NCI-H2227 (cell line): Measurements from ENCODE around the gene AARS2.
"Not testable (repeated sequence)": the region's sequence is repeated elsewhere in the genome, so short reads cannot be mapped to it uniquely, and the experiment has no call there.

Experiments
- DNase-seq: peaks from one replicate; lab custom pipeline; 2025; ENCODE audit not compliant: unreplicated experiment; lab: John Stamatoyannopoulos, UW

Gene AARS2

DNA sequence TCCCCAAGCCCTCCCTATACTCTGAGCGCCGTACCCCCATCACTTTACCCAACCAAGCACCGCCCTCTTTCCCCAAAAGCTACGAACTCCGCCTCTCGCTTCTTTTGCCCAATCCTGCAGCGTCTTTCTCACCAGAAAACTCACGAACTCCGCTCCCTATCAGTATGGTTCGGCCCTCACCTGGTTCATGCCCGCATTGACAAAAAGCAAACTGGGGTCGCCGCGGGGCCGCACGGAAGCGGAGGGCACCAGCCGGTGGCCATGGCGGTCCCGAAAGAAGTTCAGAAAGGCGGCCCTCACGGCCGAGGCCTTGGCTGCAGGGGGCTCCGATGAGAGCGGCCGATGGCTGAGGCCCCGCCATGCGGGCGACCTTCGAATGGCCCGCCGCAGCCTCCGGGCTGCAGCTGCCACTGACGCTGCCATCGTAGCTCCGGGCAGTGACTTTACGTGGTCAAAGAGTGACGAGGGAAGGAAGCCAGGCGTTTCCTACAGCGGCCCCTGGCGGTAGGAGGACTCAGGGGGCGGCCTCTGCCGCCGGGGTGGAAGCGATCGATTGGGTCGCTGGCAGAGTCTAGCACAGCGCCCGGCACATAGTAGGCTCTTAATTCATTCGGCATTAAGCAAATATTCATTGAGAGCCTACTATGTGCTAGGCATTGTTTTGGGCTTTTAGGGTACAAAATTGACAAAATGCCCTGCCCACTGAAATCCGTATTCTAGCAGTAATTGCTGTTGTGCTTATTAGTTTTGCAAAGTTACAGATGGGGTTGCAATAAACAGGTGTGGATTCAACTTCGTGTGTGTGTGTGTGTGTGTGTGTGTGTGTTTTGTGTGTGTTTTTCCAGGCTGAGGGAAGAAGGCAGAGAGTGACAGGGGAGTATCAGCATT, at the start of gene AARS2:
AARS2 (minus strand) TSS at position 447 of the 888 bp plus-strand sequence; CDS start at position 423, 24 bp downstream.
- peak; percentile 93 for DNase-seq

DNA sequence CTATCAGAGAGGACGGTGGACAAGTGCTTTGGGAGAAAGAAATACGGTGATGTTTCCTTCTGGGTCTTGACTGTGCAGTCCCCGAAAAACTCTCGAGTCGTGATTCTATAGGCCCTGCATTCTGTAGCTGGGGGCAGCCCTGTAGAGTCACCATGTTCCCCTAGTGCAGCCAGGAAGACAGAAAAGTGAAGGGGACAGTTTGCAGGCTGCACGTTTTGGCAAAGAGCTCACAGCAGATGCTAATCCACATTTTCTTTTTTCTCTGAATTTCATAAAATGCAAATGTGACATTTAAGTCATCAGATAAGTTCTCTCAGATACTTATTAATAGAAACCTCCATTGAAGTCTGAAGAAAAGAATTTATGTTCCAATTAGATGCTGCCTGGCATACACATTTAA, 48.8 kb upstream of the AARS2 start:
- DNase-seq = no peak

DNA sequence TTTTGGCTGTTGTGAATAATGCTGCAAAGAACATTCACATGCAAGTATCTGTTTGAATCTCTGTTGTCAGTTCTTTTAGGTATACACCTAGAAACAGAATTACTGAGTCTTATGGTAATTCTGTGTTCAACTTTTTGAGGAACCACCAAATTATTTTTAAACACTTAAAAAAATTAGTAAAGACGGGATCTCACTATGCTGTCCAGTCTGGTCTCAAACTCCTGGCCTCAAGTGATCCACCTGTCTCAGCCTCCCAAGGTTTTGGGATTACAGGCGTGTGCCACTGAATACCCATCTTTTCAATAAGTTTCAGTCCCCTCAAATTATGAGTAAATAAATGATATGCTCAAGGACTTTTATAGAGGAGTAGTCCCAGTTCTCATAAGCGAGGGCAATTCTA, 46.8 kb upstream of the AARS2 start:
- DNase-seq = no peak

- DNase-seq = no peak
Observed at GRCh38 chr6:44356487-44356886, 43.3 kb upstream of the AARS2 start.

GRCh38 chr6:44355640-44356039, 42.5 kb upstream of the AARS2 start:
- no peak for DNase-seq

- no peak for DNase-seq
Observed at GRCh38 chr6:44353336-44353735, 40.2 kb upstream of the AARS2 start.

GRCh38 chr6:44352259-44352658, 39.1 kb upstream of the AARS2 start:
- DNase-seq = no peak

DNA sequence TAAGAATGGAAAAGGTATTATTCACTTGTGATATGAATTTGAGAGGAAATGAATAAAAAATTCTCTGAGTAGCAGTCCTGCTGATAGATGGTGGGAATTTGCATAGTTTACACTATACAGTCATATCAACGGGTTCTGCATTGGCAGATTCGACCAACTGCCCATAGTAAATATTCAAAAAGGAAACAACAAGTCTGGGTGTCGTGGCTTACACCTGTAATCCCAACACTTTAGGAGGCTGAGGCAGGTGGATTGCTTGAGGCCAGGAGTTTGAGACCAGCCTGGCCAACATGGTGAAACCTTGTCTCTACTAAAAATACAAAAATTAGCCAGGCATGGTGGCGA, 37.5 kb upstream of the AARS2 start:
- DNase-seq = not testable (repeated sequence)

GRCh38 chr6:44349904-44350649, 36.9 kb upstream of the AARS2 start:
- DNase-seq = no peak

- DNase-seq = not testable (repeated sequence)
Observed at GRCh38 chr6:44346818-44347217, 33.7 kb upstream of the AARS2 start.

GRCh38 chr6:44342489-44342888, 29.3 kb upstream of the AARS2 start, which contains the start of gene SPATS1:
TSS of gene SPATS1 (plus strand) at chr6:44342650. CDS start at chr6:44343096, 446 bp downstream.
- peak; percentile 70 for DNase-seq

DNA sequence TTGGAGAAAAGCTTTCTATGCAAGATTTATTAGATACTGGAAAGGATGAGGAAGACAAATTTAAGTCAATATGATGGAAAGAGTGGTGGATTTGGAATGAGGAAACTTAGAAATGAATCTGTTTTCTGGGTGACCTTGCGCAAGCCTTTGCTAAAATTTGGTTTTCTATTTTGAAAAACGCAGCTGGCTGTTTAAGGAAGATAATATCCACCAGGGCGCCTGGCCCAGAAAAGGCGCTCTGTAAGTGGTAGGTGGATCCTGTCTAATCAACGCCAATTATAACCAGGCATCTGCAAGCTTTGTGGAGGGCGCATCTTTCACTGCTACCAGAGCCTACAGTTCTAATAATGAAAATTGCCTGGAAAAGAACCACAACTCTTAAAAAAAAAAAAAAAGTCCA, 28.9 kb upstream of the AARS2 start:
- peak; percentile 70 for DNase-seq

- no peak for DNase-seq
Observed at GRCh38 chr6:44341095-44341890, 28.1 kb upstream of the AARS2 start.

DNA sequence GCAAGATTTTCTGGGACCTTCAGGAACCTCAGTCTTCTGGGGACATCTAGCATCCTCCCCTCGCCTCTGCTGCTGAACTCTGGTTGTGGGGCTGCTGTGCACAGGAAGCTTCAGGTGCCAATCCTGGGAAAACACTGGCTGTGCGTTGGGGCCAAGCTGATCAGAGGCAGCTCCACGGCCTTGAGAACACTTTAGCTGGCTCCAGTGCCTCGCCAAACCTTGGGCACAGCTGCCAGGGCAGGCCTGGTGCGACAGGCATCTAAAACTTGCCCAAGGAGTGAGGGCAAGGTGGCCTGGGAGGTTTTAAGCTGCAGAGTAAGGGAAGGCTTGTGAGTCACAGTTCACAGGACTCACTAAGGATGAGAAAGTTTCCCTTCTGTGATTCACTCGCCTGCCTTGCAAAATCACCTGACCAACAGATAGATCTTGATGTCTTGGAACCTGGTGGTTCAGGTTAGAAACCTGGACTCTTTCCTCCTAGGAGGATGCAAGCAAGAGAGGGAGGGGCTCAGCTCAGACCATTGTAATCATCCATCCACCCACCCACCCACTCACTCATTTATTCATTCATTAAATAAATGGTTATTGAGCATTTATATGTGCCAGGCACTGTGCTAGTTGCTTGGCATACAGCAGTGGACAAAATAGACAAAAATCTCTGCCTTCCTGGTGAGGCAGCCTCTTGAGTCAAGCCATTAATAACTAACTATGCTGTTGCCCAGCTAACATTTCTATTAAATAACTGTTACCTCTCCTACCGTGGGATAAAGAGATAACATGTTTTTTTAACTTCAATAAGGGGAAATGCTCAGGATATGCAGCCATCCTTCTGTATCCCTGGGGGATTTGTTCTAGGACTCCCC, 26.8 kb upstream of the AARS2 start:
- no peak for DNase-seq

GRCh38 chr6:44339301-44339700, 26.2 kb upstream of the AARS2 start:
- DNase-seq = no peak

- DNase-seq = peak; percentile 79
Observed at GRCh38 chr6:44338228-44339122, 25.3 kb upstream of the AARS2 start.

DNA sequence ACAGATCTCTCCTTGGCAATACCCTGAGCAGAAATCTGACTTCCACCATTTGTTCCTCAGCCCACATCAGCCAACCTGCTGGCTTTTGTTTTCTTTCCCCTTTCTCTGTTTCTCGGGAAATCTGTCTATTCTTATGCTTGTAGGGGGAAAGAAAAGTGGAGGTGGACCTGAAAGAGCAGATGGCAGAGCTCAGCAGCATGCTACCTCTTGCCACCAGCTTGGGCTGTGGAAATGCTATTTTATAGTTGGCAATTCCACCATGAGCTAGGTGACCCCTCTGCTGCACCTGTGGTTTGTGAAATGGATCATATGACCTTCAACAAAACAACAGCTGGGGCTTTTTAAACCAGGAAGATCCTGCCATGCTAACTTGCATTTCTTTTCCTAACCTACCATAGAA, 22.5 kb upstream of the AARS2 start:
- no peak for DNase-seq

- DNase-seq = no peak
Observed at GRCh38 chr6:44333942-44334341, 20.8 kb upstream of the AARS2 start.

- no peak for DNase-seq
Observed at GRCh38 chr6:44333273-44333919, 20.2 kb upstream of the AARS2 start.
